Measurements from ENCODE around the gene RNF141. TPM values are rescaled to one million over a fixed set of nuclear protein-coding genes. Genes with fewer than 3 reads are reported as not detected.
A peak's percentile ranks its signal among the peaks of the same experiment; 100 is the strongest.

Gene RNF141
- total RNA-seq, 3 donors from 2014 or later (not counting 1 experiment from before 2014, with no cell fraction given): 10.3 to 13.9 (median 11.7) TPM

- Histone ChIP-seq H3K27me3 (ENCODE audit: control insufficient read depth, insufficient read depth, low read length) (no peaks in the 10 kb centered on the region), H3K9me3 (ENCODE audit: control insufficient read depth, insufficient read depth, low read length) (no peaks in the 10 kb centered on the region), H3K4me1 (ENCODE audit: control insufficient read depth, insufficient read depth, low read length) (no peaks in the 10 kb centered on the region), H3K36me3 (ENCODE audit: control insufficient read depth, insufficient read depth, low read length) (no peaks in the 10 kb centered on the region), H3K27ac (ENCODE audit: low read length) (no peak overlapping the region), H3K4me3 (ENCODE audit: low read length) (no peak overlapping the region)
- intact Hi-C loops (cut with micrococcal nuclease): no loop called here
- no peak for TF ChIP-seq CTCF (IDR thresholded peaks at IDR 0.05)
- 94% methylated on average over 2 of the region's 3 CpGs for WGBS (ENCODE audit: insufficient coverage)
- no peaks in the 10 kb centered on the region for H3K36me3 Mint-ChIP-seq
- H3K27me3 Mint-ChIP-seq (ENCODE audit: low read depth in 2 of 2): peaks cover 5 to 19% of the 10 kb centered on the region in 2 donors
- H3K4me1 Mint-ChIP-seq: peaks cover 0 to 5% of the 10 kb centered on the region in 2 donors
- H3K27ac Mint-ChIP-seq: no peak overlapping the region
- ATAC-seq (no peak), DNase-seq (no peak)
- no peaks in the 10 kb centered on the region for H3K9me3 Mint-ChIP-seq
- H3K4me3 Mint-ChIP-seq: no peak overlapping the region
Observed at GRCh38 chr11:10587995-10588394, 47.0 kb upstream of the RNF141 start.

DNA sequence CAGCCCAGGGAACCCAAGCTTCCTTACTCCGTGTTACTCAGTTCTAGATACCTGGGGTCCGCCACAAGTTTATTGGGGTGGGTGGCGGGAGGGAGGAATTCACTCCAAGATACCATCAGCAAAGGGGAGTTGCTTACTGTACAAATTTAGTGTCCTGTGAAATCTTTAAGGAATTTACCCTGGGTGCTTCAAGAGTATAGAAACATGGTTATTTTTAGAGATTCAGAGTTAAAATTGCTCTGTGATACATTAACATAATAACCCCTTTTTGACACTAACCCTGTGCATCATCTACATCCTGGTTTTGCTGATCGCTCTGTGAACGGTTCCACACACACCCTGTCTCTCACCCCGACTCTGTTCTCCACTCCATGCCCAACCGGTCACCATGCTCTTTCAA lies 46.4 kb upstream of the RNF141 start:
- Histone ChIP-seq H3K36me3 (ENCODE audit: control insufficient read depth, insufficient read depth, low read length) (no peaks in the 10 kb centered on the region), H3K4me1 (ENCODE audit: control insufficient read depth, insufficient read depth, low read length) (no peaks in the 10 kb centered on the region), H3K4me3 (ENCODE audit: low read length) (no peak overlapping the region), H3K9me3 (ENCODE audit: control insufficient read depth, insufficient read depth, low read length) (no peaks in the 10 kb centered on the region), H3K27me3 (ENCODE audit: control insufficient read depth, insufficient read depth, low read length) (no peaks in the 10 kb centered on the region), H3K27ac (ENCODE audit: low read length) (no peak overlapping the region)
- Mint-ChIP-seq H3K9me3 (no peaks in the 10 kb centered on the region), H3K4me3 (no peak overlapping the region), H3K27me3 (ENCODE audit: low read depth in 2 of 2) (peaks cover 11 to 21% of the 10 kb centered on the region in 2 donors), H3K4me1 (peaks cover 0 to 5% of the 10 kb centered on the region in 2 donors), H3K27ac (no peak overlapping the region), H3K36me3 (no peaks in the 10 kb centered on the region)
- WGBS (ENCODE audit: insufficient coverage): 91% methylated on average over 5 of the region's 7 CpGs
- no peak for ATAC-seq
- DNase-seq: no peak
- intact Hi-C loops (cut with micrococcal nuclease): no loop called here
- TF ChIP-seq CTCF (IDR thresholded peaks at IDR 0.05): no peak

DNA sequence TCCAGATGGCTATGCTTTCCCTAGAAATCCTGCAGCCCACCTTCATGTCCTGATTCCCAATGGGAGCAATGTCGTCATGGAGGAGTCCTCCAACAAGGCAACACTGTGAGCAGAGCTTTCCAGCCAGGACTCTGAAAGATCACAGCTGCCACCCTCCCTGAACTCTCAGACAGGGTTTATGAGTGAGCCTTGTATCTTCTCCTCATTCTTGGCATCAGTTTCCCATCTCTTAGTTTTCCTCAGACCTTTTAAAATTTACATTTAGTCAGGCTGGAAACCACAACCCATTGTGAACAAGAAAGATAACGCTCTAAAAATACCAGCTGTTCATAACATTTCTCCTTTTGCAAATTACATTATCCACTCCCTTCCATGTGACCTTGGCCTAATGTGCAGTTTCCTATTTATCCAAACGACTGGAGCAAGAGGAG lies 43.1 kb upstream of the RNF141 start:
- Histone ChIP-seq H3K27ac (ENCODE audit: low read length) (no peak overlapping the region), H3K9me3 (ENCODE audit: control insufficient read depth, insufficient read depth, low read length) (no peaks in the 10 kb centered on the region), H3K4me1 (ENCODE audit: control insufficient read depth, insufficient read depth, low read length) (peaks cover 21% of the 10 kb centered on the region), H3K4me3 (ENCODE audit: low read length) (no peak overlapping the region), H3K36me3 (ENCODE audit: control insufficient read depth, insufficient read depth, low read length) (no peaks in the 10 kb centered on the region), H3K27me3 (ENCODE audit: control insufficient read depth, insufficient read depth, low read length) (no peaks in the 10 kb centered on the region)
- H3K4me3 Mint-ChIP-seq: no peak overlapping the region
- ATAC-seq (no peak), DNase-seq (no peak)
- no peak overlapping the region for H3K27ac Mint-ChIP-seq
- 55% methylated on average over 2 of the region's 3 CpGs for WGBS (ENCODE audit: insufficient coverage)
- peaks cover 0 to 5% of the 10 kb centered on the region in 2 donors for H3K4me1 Mint-ChIP-seq
- TF ChIP-seq CTCF (IDR thresholded peaks at IDR 0.05): no peak
- peaks cover 18 to 19% of the 10 kb centered on the region in 2 donors for H3K27me3 Mint-ChIP-seq (ENCODE audit: low read depth in 2 of 2)
- H3K9me3 Mint-ChIP-seq: no peaks in the 10 kb centered on the region
- intact Hi-C loops (cut with micrococcal nuclease): no loop called here
- H3K36me3 Mint-ChIP-seq: no peaks in the 10 kb centered on the region

- Mint-ChIP-seq H3K27ac (no peak overlapping the region), H3K9me3 (no peaks in the 10 kb centered on the region), H3K4me1 (no peaks in the 10 kb centered on the region), H3K4me3 (no peak overlapping the region), H3K27me3 (ENCODE audit: low read depth in 2 of 2) (peaks cover 18 to 22% of the 10 kb centered on the region in 2 donors), H3K36me3 (no peaks in the 10 kb centered on the region)
- H3K27me3 ChIP-seq (ENCODE audit: control insufficient read depth, insufficient read depth, low read length): no peaks in the 10 kb centered on the region
- no peak overlapping the region for H3K27ac ChIP-seq (ENCODE audit: low read length)
- no peak overlapping the region for H3K4me3 ChIP-seq (ENCODE audit: low read length)
- 38% methylated on average over 4 of the region's 4 CpGs for WGBS (ENCODE audit: insufficient coverage)
- intact Hi-C loops (cut with micrococcal nuclease): no loop called here
- no peak for TF ChIP-seq CTCF (IDR thresholded peaks at IDR 0.05)
- H3K36me3 ChIP-seq (ENCODE audit: control insufficient read depth, insufficient read depth, low read length): no peaks in the 10 kb centered on the region
- peak; percentile 33 to 75 (median 50) for ATAC-seq
- peaks cover 21% of the 10 kb centered on the region for H3K4me1 ChIP-seq (ENCODE audit: control insufficient read depth, insufficient read depth, low read length)
- DNase-seq: peak in 1 of 2 donors; percentile 6
- H3K9me3 ChIP-seq (ENCODE audit: control insufficient read depth, insufficient read depth, low read length): no peaks in the 10 kb centered on the region
Observed at GRCh38 chr11:10581481-10582019, 40.6 kb upstream of the RNF141 start.

Data from natural killer cell (primary cell).